HepG2 (cell line): ENCODE measurements around the gene SDR39U1. TPM values are rescaled to one million over a fixed set of nuclear protein-coding genes. Genes with fewer than 3 reads are reported as not detected.

Experiments used
- ATF5 ChIP-seq: sonication (generic); formaldehyde crosslinking; IDR thresholded peaks from 2 replicates; pipeline ENCODE4 v1.4.0; 2020; ENCODE audit warnings: mild to moderate bottlenecking, low read depth, missing genetic modification reagents
- FIP1L1 ChIP-seq: fragments of 200-400 bp; formaldehyde crosslinking; IDR thresholded peaks from 2 replicates; pipeline ENCODE4 v1.6.1; 2018; ENCODE audit warnings: low read depth, mild to moderate bottlenecking, low read length, moderate library complexity, borderline replicate concordance; ENCODE audit not compliant: insufficient read depth
- HCFC1 ChIP-seq: fragments of 150-350 bp; IDR thresholded peaks from 2 replicates; pipeline ENCODE4 v1.6.1; 2014; ENCODE audit warnings: low read depth, low read length
- HNRNPK ChIP-seq: fragments of 200-400 bp; formaldehyde crosslinking; IDR thresholded peaks from 2 replicates; pipeline ENCODE4 v1.6.1; 2018; ENCODE audit warnings: low read length, low read depth, moderate library complexity, mild to moderate bottlenecking; ENCODE audit not compliant: poor library complexity, severe bottlenecking
- ISX ChIP-seq: sonication (generic); formaldehyde crosslinking; conservative IDR thresholded peaks from 2 replicates; pipeline ENCODE4 v1.5.0; 2020; ENCODE audit warnings: missing genetic modification reagents
- NFIC ChIP-seq: IDR thresholded peaks from 2 replicates; pipeline ENCODE4 v1.6.1; 2012; ENCODE audit warnings: mild to moderate bottlenecking, low read length, inconsistent platforms
- NR2F6 ChIP-seq, 2 experiments: IDR thresholded peaks; 2 replicates each; pipeline ENCODE4 v1.6.1; 2016; ENCODE audit warnings: antibody characterized with exemption in 1 of 2, mild to moderate bottlenecking in 1 of 2
- NR3C1 ChIP-seq: sonication (generic); formaldehyde crosslinking; IDR thresholded peaks from 2 replicates; pipeline ENCODE4 v1.4.0; 2020; ENCODE audit warnings: missing genetic modification reagents
- SALL2 ChIP-seq: sonication (generic); formaldehyde crosslinking; IDR thresholded peaks from 2 replicates; pipeline ENCODE4 v1.8.1; 2023; ENCODE audit warnings: mild to moderate bottlenecking, missing genetic modification reagents, inconsistent platforms
- SRSF9 ChIP-seq: fragments of 200-400 bp; formaldehyde crosslinking; IDR thresholded peaks from 2 replicates; pipeline ENCODE4 v1.6.1; 2018; ENCODE audit warnings: borderline replicate concordance, mild to moderate bottlenecking, low read depth, low read length; ENCODE audit not compliant: insufficient read depth, poor library complexity, severe bottlenecking
- TRIM22 ChIP-seq: fragments of 450-650 bp; IDR thresholded peaks from 2 replicates; pipeline ENCODE4 v1.6.1; 2017
- TRIM24 ChIP-seq: sonication (generic); formaldehyde crosslinking; IDR thresholded peaks from 2 replicates; pipeline ENCODE4 v1.8.0; 2022; ENCODE audit warnings: mild to moderate bottlenecking, missing genetic modification reagents
- ZBTB7A ChIP-seq: sonication (generic); formaldehyde crosslinking; IDR thresholded peaks from 2 replicates; pipeline ENCODE4 v1.8.0; 2022; ENCODE audit warnings: mild to moderate bottlenecking, missing genetic modification reagents
- ZNF101 ChIP-seq: sonication (generic); formaldehyde crosslinking; IDR thresholded peaks from 2 replicates; pipeline ENCODE4 v1.4.0; 2020; ENCODE audit warnings: mild to moderate bottlenecking, low read depth, missing genetic modification reagents, borderline replicate concordance
- ZNF124 ChIP-seq: sonication (generic); formaldehyde crosslinking; IDR thresholded peaks from 2 replicates; pipeline ENCODE4 v1.4.0; 2020; ENCODE audit warnings: missing genetic modification reagents
- ZNF510 ChIP-seq: sonication (generic); formaldehyde crosslinking; IDR thresholded peaks from 2 replicates; pipeline ENCODE4 v1.4.0; 2020; ENCODE audit warnings: low read depth, mild to moderate bottlenecking, missing genetic modification reagents
- ZNF670 ChIP-seq: sonication (generic); formaldehyde crosslinking; IDR thresholded peaks from 2 replicates; pipeline ENCODE4 v1.8.0; 2022; ENCODE audit warnings: mild to moderate bottlenecking, missing genetic modification reagents, borderline replicate concordance
- polyA plus RNA-seq, 8 experiments: library from polyadenylated mRNA; depleted of rRNA in 3 of 8; stranded (reverse) in 7 of 8; unstranded in 1 of 8; fragments of >200 nt; fragmentation: Illumina TruSeq in 4 of 8; extraction: Trizol in 4 of 8; gene quantifications; 2 replicates each; pipeline versions ENCODE4 v1.2.1 to v1.2.3, GENCODE V29; 2011 to 2016; ENCODE audit warnings: low read depth in 4 of 8, missing spikeins in 1 of 8, mixed read lengths in 1 of 8; ENCODE audit not compliant: insufficient read depth in 1 of 8
- total RNA-seq, 5 experiments: library from RNA; depleted of rRNA; stranded (reverse); fragments of >200 nt; fragmentation: Illumina TruSeq; extraction: Trizol; gene quantifications; 2 replicates each; pipeline ENCODE4 v1.2.3, GENCODE V29; 2016; ENCODE audit warnings: low read depth in 1 of 5
- TF ChIP-seq, protein P1 (sequence below): sonication (generic); formaldehyde crosslinking; IDR thresholded peaks from 2 replicates; pipeline ENCODE4 v1.5.1; 2020; ENCODE audit warnings: mild to moderate bottlenecking, missing genetic modification reagents, moderate library complexity
- TF ChIP-seq, protein P2 (sequence below): sonication (generic); formaldehyde crosslinking; IDR thresholded peaks from 2 replicates; pipeline ENCODE4 v1.4.0; 2020; ENCODE audit warnings: missing genetic modification reagents
- TF ChIP-seq, protein P3 (sequence below): sonication (generic); formaldehyde crosslinking; conservative IDR thresholded peaks from 2 replicates; pipeline ENCODE4 v1.8.1; 2023; ENCODE audit warnings: missing genetic modification reagents
- TF ChIP-seq, protein P4 (sequence below): sonication (generic); formaldehyde crosslinking; IDR thresholded peaks from 2 replicates; pipeline ENCODE4 v1.5.0; 2020; ENCODE audit warnings: mild to moderate bottlenecking, missing genetic modification reagents

The SDR39U1 gene
- total and polyA plus RNA-seq, 2 of the 13 experiments (the other 11 are each of a cell fraction or from before 2014, with no cell fraction given) = 34.4 to 129 TPM

- no peak for TF ChIP-seq FIP1L1
- TF ChIP-seq TRIM24 (CRISPR knock-in tag) = no peak
- TF ChIP-seq, protein P1, sequence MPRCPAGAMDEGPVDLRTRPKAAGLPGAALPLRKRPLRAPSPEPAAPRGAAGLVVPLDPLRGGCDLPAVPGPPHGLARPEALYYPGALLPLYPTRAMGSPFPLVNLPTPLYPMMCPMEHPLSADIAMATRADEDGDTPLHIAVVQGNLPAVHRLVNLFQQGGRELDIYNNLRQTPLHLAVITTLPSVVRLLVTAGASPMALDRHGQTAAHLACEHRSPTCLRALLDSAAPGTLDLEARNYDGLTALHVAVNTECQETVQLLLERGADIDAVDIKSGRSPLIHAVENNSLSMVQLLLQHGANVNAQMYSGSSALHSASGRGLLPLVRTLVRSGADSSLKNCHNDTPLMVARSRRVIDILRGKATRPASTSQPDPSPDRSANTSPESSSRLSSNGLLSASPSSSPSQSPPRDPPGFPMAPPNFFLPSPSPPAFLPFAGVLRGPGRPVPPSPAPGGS (CRISPR knock-in tag) = peak; percentile 86
- TF ChIP-seq, protein P2, sequence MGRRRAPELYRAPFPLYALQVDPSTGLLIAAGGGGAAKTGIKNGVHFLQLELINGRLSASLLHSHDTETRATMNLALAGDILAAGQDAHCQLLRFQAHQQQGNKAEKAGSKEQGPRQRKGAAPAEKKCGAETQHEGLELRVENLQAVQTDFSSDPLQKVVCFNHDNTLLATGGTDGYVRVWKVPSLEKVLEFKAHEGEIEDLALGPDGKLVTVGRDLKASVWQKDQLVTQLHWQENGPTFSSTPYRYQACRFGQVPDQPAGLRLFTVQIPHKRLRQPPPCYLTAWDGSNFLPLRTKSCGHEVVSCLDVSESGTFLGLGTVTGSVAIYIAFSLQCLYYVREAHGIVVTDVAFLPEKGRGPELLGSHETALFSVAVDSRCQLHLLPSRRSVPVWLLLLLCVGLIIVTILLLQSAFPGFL (CRISPR knock-in tag) = no peak
- TF ChIP-seq SALL2 (CRISPR knock-in tag) = no peak; the same call in 1 of the 2 replicates
- TF ChIP-seq, protein P3, sequence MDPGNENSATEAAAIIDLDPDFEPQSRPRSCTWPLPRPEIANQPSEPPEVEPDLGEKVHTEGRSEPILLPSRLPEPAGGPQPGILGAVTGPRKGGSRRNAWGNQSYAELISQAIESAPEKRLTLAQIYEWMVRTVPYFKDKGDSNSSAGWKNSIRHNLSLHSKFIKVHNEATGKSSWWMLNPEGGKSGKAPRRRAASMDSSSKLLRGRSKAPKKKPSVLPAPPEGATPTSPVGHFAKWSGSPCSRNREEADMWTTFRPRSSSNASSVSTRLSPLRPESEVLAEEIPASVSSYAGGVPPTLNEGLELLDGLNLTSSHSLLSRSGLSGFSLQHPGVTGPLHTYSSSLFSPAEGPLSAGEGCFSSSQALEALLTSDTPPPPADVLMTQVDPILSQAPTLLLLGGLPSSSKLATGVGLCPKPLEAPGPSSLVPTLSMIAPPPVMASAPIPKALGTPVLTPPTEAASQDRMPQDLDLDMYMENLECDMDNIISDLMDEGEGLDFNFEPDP (CRISPR knock-in tag) = no peak
- TF ChIP-seq ZNF124 (CRISPR knock-in tag) = no peak; the same call in 1 of the 2 replicates
- TF ChIP-seq NR3C1 (CRISPR knock-in tag) = peak; percentile 93; the same call in 1 of the 2 replicates
- no peak for TF ChIP-seq TRIM22
- TF ChIP-seq ZBTB7A = no peak
- TF ChIP-seq ZNF101 (CRISPR knock-in tag) = 0 out of 2 replicates have a peak, but pooled peaks have one; percentile 27
- TF ChIP-seq NR2F6 (IDR thresholded peaks at IDR 0.05) = no peak
- TF ChIP-seq NR2F6 (CRISPR knock-in tag; IDR thresholded peaks at IDR 0.05) = peak; percentile 61; the same call in 1 of the 2 replicates
- TF ChIP-seq HNRNPK = no peak
- 0 out of 2 replicates have a peak, but pooled peaks have one; percentile 71 for TF ChIP-seq ZNF510 (CRISPR knock-in tag)
- TF ChIP-seq, protein P4, sequence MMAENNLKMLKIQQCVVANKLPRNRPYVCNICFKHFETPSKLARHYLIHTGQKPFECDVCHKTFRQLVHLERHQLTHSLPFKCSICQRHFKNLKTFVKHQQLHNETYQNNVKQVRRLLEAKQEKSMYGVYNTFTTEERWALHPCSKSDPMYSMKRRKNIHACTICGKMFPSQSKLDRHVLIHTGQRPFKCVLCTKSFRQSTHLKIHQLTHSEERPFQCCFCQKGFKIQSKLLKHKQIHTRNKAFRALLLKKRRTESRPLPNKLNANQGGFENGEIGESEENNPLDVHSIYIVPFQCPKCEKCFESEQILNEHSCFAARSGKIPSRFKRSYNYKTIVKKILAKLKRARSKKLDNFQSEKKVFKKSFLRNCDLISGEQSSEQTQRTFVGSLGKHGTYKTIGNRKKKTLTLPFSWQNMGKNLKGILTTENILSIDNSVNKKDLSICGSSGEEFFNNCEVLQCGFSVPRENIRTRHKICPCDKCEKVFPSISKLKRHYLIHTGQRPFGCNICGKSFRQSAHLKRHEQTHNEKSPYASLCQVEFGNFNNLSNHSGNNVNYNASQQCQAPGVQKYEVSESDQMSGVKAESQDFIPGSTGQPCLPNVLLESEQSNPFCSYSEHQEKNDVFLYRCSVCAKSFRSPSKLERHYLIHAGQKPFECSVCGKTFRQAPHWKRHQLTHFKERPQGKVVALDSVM (CRISPR knock-in tag) = no peak
- no peak for TF ChIP-seq ZNF670 (CRISPR knock-in tag)
- TF ChIP-seq ATF5 (CRISPR knock-in tag) = peak; percentile 19; the same call in 1 of the 2 replicates
- TF ChIP-seq SRSF9 = no peak
- TF ChIP-seq NFIC = no peak
- TF ChIP-seq HCFC1 = no peak; the same call in 1 of the 2 replicates
- TF ChIP-seq ISX (CRISPR knock-in tag) = no peak
Observed at GRCh38 chr14:24429395-24430142, 13.0 kb downstream of the SDR39U1 start, which contains the start of the genes CBLN3 and KHNYN (continued).
